Activated CD4-positive, alpha-beta T cell treated with anti-CD3 and anti-CD28 coated beads, Interleukin-2, amount 10 ng/mL, durations not matched to agents 7 days and 5 days (primary cell): ENCODE data around the gene ZMIZ1. TPM values are rescaled to one million over a fixed set of nuclear protein-coding genes. Genes with fewer than 3 reads are reported as not detected.

Experiments used
- CTCF ChIA-PET: fragments of 350-600 bp; sonication (Branson Sonifier 250); formaldehyde crosslinking; loops from one replicate; lab custom pipeline; 2021; ENCODE audit warnings: antibody characterized with exemption; lab: Charles Lee
- POLR2A ChIA-PET: fragments of 350-600 bp; sonication (Branson Sonifier 250); formaldehyde crosslinking; loops from one replicate; lab custom pipeline; 2021; ENCODE audit warnings: antibody characterized with exemption; lab: Charles Lee
- DNase-seq: peaks from one replicate; pipeline ENCODE4 v3.0.0-alpha.2; 2020
- H3K27ac Mint-ChIP-seq: one replicate; pipeline ENCODE4 v1.8.0; 2021; ENCODE audit warnings: mild to moderate bottlenecking, moderate library complexity, mixed read lengths
- H3K27me3 Mint-ChIP-seq: one replicate; pipeline ENCODE4 v1.8.0; 2021; ENCODE audit warnings: mixed read lengths
- H3K36me3 Mint-ChIP-seq: one replicate; pipeline ENCODE4 v1.8.0; 2021; ENCODE audit warnings: low read depth, mixed read lengths
- H3K4me1 Mint-ChIP-seq: one replicate; pipeline ENCODE4 v1.8.0; 2021; ENCODE audit warnings: mixed read lengths
- H3K4me3 Mint-ChIP-seq: one replicate; pipeline ENCODE4 v1.8.0; 2021; ENCODE audit warnings: mild to moderate bottlenecking, moderate library complexity, mixed read lengths
- H3K9me3 Mint-ChIP-seq: one replicate; pipeline ENCODE4 v1.8.0; 2021; ENCODE audit warnings: mixed read lengths
- total RNA-seq, 2 experiments: library from RNA; stranded (reverse); gene quantifications; one replicate each; pipeline ENCODE4 v1.2.3, GENCODE V29; 2021

Gene ZMIZ1
- total RNA-seq, 2 experiments from 2014 or later, result 27.8 to 31.5 TPM

GRCh38 chr10:79049931-79050895 lies 18.6 kb upstream of the ZMIZ1 start:
- Mint-ChIP-seq H3K9me3 (no peaks in the 10 kb centered on the region), H3K4me1 (peaks cover 65% of the 10 kb centered on the region), H3K27ac (peak overlapping the region; percentile 97), H3K27me3 (no peaks in the 10 kb centered on the region), H3K4me3 (no peak overlapping the region), H3K36me3 (peaks cover 1% of the 10 kb centered on the region)
- DNase-seq, result no peak
- ChIA-PET CTCF (interaction anchor here (1.1 to 1.5 kb wide), 2 partner anchors 9 to 10 kb away, joined by 3 to 5 read pairs; no protein-coding TSS in a partner anchor), POLR2A (no interaction called here)

GRCh38 chr10:79050896-79051555 lies 17.7 kb upstream of the ZMIZ1 start:
- DNase-seq, result no peak
- H3K4me1 Mint-ChIP-seq, result peaks cover 57% of the 10 kb centered on the region
- H3K27ac Mint-ChIP-seq, result peak overlapping the region; percentile 13
- CTCF ChIA-PET, result interaction anchor here (1.1 to 1.5 kb wide), 2 partner anchors 8 to 10 kb away, joined by 3 to 5 read pairs; no protein-coding TSS in a partner anchor
- POLR2A ChIA-PET, result no interaction called here
- no peak overlapping the region for H3K4me3 Mint-ChIP-seq
- no peaks in the 10 kb centered on the region for H3K27me3 Mint-ChIP-seq
- H3K36me3 Mint-ChIP-seq, result peaks cover 1% of the 10 kb centered on the region
- H3K9me3 Mint-ChIP-seq, result no peaks in the 10 kb centered on the region

DNA sequence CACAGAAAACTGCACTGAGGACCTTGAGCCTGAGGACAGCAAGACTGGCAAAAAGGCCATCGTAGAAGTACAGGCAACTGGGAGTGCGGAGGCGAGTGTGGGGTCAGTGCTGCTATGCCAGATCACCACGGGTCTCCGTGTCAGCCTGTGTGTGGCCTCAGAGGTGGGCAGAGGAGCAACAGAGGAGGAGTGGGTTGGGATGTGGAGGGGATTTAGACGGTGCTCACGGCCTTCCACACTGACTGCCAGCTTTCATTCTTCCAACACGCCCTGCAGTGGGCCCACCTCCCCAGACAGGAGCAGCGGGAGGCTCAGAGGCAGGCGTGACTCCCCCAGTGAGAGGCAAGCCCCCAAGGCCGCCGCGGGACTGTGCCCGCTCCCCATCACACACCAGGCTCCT lies 17.0 kb upstream of the ZMIZ1 start:
- POLR2A ChIA-PET, result no interaction called here
- DNase-seq, result no peak
- peaks cover 51% of the 10 kb centered on the region for H3K4me1 Mint-ChIP-seq
- no peaks in the 10 kb centered on the region for H3K27me3 Mint-ChIP-seq
- no peak overlapping the region for H3K27ac Mint-ChIP-seq
- H3K36me3 Mint-ChIP-seq, result peaks cover 1% of the 10 kb centered on the region
- no peak overlapping the region for H3K4me3 Mint-ChIP-seq
- CTCF ChIA-PET, result interaction anchor here (1.2 to 1.7 kb wide), 2 partner anchors 12 kb away, joined by 4 to 5 read pairs; no protein-coding TSS in a partner anchor
- no peaks in the 10 kb centered on the region for H3K9me3 Mint-ChIP-seq

- Mint-ChIP-seq H3K9me3 (no peaks in the 10 kb centered on the region), H3K4me1 (peaks cover 43% of the 10 kb centered on the region), H3K27ac (no peak overlapping the region), H3K4me3 (no peak overlapping the region), H3K27me3 (no peaks in the 10 kb centered on the region), H3K36me3 (peaks cover 1% of the 10 kb centered on the region)
- CTCF ChIA-PET, result interaction anchor here (1.2 to 1.7 kb wide), 2 partner anchors 11 to 13 kb away, joined by 4 to 5 read pairs; no protein-coding TSS in a partner anchor
- POLR2A ChIA-PET, result no interaction called here
- peak; percentile 53 for DNase-seq
These were observed 16.3 kb upstream of the ZMIZ1 start for GRCh38 chr10:79052291-79053080.

DNA sequence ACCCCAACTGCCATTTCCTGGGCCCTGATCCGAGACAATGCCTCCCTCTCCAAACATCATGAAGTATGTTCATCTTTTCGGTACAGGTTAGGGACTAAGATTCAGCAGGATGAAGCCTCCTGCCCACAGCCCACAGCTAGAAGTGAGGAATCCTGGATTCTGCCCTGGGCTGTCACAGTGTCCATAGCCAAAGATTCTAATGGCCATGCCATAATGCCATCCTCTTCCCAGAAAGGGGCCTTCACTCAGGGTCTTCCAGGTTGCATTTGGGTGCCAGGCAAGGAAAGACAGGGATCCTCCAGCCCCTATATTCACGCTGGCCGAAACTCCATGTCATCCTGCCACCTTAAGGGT lies 15.7 kb upstream of the ZMIZ1 start:
- Mint-ChIP-seq H3K4me1 (peaks cover 38% of the 10 kb centered on the region), H3K9me3 (no peaks in the 10 kb centered on the region), H3K36me3 (peaks cover 1% of the 10 kb centered on the region), H3K4me3 (no peak overlapping the region), H3K27me3 (no peaks in the 10 kb centered on the region), H3K27ac (no peak overlapping the region)
- CTCF ChIA-PET, result interaction anchor here (1.2 to 1.7 kb wide), 2 partner anchors 10 to 13 kb away, joined by 4 to 5 read pairs; no protein-coding TSS in a partner anchor
- DNase-seq, result no peak
- POLR2A ChIA-PET, result no interaction called here

- DNase-seq, result no peak
- Mint-ChIP-seq H3K36me3 (no peaks in the 10 kb centered on the region), H3K27ac (no peak overlapping the region), H3K4me1 (peaks cover 35% of the 10 kb centered on the region), H3K27me3 (no peaks in the 10 kb centered on the region), H3K4me3 (no peak overlapping the region), H3K9me3 (no peaks in the 10 kb centered on the region)
- POLR2A ChIA-PET, result no interaction called here
- CTCF ChIA-PET, result interaction anchor here (0.6 kb wide), 1 partner anchor 11 kb away, joined by 3 read pairs; no protein-coding TSS in a partner anchor
These were observed 15.1 kb upstream of the ZMIZ1 start for GRCh38 chr10:79053481-79054202.

DNA sequence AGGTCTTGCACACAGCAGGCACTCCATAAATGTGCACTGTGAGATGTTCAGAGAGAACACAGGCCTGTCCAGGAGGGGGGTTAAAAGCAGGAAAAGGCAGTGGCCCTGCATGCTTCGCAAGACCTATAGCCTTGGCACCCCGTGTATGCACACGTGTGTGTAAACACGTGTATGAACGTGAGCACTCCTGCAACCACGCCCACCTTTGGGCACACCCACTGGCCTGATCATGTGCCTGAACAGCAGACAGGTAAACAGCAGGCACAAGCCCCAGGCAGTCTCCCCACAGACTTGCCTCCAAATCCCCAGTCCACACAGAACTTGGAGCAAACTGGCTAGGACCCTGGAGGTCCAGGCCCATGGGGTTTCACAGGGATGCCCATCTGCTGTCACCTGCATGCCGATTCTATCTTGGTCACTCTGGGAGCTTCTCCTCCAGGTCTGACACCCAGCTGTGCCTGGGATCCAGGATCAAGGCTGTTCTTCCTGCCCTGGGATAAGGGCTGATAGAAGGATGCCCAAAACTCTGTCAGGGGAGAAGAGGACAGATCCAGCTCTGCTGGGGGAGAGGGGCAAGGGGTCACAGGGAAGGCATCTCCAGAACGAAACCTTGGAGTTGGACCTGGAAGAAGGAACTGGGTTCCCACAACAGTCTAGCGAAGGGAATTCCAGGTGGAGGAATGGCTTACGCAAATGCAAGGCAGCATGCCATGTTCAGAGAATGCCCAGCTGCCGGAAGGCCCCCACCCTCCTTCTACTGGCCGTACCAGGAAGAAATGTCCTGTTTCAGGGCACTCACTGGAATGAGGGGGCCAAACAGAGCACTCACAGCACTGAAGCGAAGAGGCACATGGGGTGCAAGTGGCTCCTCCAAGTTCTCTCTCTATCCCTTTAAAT lies 14.3 kb upstream of the ZMIZ1 start:
- DNase-seq, result no peak
- POLR2A ChIA-PET, result no interaction called here
- no peak overlapping the region for H3K27ac Mint-ChIP-seq
- no peak overlapping the region for H3K4me3 Mint-ChIP-seq
- H3K4me1 Mint-ChIP-seq, result peaks cover 27% of the 10 kb centered on the region
- H3K36me3 Mint-ChIP-seq, result no peaks in the 10 kb centered on the region
- H3K9me3 Mint-ChIP-seq, result no peaks in the 10 kb centered on the region
- H3K27me3 Mint-ChIP-seq, result no peaks in the 10 kb centered on the region
- CTCF ChIA-PET, result interaction anchor here (0.6 to 1.2 kb wide), 2 partner anchors 10 kb away, joined by 3 read pairs; no protein-coding TSS in a partner anchor

- no peak for DNase-seq
- peaks cover 19% of the 10 kb centered on the region for H3K4me1 Mint-ChIP-seq
- H3K9me3 Mint-ChIP-seq, result no peaks in the 10 kb centered on the region
- no peak overlapping the region for H3K4me3 Mint-ChIP-seq
- ChIA-PET POLR2A (no interaction called here), CTCF (interaction anchor here (1.2 kb wide), 1 partner anchor 9 kb away, joined by 3 read pairs; no protein-coding TSS in a partner anchor)
- no peak overlapping the region for H3K27ac Mint-ChIP-seq
- H3K36me3 Mint-ChIP-seq, result no peaks in the 10 kb centered on the region
- H3K27me3 Mint-ChIP-seq, result no peaks in the 10 kb centered on the region
These were observed 13.5 kb upstream of the ZMIZ1 start for GRCh38 chr10:79055100-79055782.

- CTCF ChIA-PET, result no interaction called here
- H3K9me3 Mint-ChIP-seq, result no peaks in the 10 kb centered on the region
- no peak overlapping the region for H3K4me3 Mint-ChIP-seq
- no peaks in the 10 kb centered on the region for H3K27me3 Mint-ChIP-seq
- no peaks in the 10 kb centered on the region for H3K36me3 Mint-ChIP-seq
- POLR2A ChIA-PET, result no interaction called here
- DNase-seq, result no peak
- H3K4me1 Mint-ChIP-seq, result peaks cover 12% of the 10 kb centered on the region
- H3K27ac Mint-ChIP-seq, result no peak overlapping the region
These were observed 12.9 kb upstream of the ZMIZ1 start for GRCh38 chr10:79055892-79056291.

- CTCF ChIA-PET, result no interaction called here
- H3K27ac Mint-ChIP-seq, result no peak overlapping the region
- H3K9me3 Mint-ChIP-seq, result no peaks in the 10 kb centered on the region
- peaks cover 9% of the 10 kb centered on the region for H3K4me1 Mint-ChIP-seq
- H3K36me3 Mint-ChIP-seq, result no peaks in the 10 kb centered on the region
- POLR2A ChIA-PET, result no interaction called here
- H3K27me3 Mint-ChIP-seq, result no peaks in the 10 kb centered on the region
- no peak for DNase-seq
- no peak overlapping the region for H3K4me3 Mint-ChIP-seq
These were observed 12.4 kb upstream of the ZMIZ1 start for GRCh38 chr10:79056361-79056735.
